GM18858 (cell line): ENCODE results near the gene GTSE1.

Experiments
- ATAC-seq: cut with Tn5 transposase; IDR thresholded peaks from one replicate; pipeline ENCODE4 v1.9.1; 2021; ENCODE audit not compliant: unreplicated experiment

The GTSE1 gene

DNA sequence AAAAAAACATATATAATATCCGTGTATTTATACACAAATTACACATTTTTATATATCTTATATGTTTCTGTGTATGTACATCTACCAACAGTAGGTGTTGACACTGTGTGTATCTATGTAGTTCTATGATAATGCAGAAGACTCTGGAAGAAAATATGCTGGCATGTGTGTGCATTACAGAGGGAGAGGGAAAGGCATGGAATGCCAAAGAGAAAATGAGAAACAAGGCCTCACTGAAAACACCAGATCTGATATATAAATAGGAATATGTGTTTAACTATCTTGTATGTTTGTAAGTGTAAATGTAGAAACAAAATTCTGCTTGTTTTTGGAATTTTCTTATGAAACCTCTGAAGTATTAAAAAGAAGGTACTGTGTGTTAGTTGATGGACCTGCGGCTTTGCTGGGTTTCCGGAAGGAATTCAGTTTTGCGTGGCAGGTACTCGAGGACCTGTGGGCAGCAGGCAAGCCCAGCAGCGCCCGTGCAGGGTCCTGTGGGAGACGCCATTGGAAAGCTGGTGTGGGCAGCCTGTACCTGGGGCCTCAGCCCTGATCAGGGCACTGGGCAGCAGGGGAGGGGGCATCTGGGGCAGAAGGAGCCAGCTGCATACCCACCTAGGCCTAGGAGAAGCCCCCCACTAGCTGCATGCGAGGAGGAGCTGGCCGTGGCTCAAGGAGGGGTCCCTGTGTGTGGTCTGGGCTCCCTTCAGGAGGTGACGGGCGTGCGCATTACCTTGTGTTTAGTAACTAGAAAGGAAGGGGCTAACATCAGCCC lies 31.2 kb downstream of the GTSE1 start:
- no peak for ATAC-seq

DNA sequence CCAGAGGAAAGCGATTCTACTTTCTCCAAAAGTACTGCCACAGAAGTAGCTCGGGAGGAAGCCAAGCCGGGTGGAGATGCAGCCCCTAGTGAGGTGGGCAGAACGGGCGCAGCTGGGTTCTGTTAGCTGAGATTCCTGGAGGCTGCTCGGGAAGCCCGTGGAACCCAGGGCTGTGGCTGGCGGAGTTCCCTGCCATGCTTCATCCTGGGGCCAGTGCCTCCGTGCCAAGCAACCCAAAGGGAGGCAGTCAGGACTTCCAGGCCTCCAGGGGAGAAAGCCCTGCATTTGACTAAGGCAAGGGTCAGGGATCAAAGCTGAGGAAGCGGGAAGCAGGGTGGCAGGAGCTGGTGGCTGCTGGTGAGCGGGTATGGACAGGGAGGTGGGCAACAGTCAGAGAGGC lies 32.1 kb downstream of the GTSE1 start:
- ATAC-seq: no peak

- no peak for ATAC-seq
Observed at GRCh38 chr22:46329616-46330015, 32.9 kb downstream of the GTSE1 start.

DNA sequence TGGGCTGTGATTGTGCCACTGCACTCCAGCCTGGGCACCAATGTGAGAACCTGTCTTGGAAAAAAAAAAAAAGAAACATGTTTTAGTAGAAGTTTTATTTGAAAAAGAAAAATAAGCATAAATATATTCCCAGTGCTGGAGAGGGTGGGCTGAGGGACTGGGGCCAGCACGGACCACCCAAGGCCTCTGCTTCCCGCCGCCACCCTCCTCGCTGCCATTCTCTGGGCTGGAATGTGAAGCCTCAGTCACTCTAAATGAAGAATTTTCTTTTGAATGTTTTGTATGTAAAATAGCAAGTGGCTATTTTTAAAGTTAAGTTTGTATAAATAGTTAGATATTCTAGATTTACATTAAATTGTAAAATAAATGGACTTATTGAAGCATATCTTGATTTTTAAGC lies 33.8 kb downstream of the GTSE1 start:
- no peak for ATAC-seq

GRCh38 chr22:46331496-46331895 lies 34.8 kb downstream of the GTSE1 start:
- ATAC-seq: no peak

DNA sequence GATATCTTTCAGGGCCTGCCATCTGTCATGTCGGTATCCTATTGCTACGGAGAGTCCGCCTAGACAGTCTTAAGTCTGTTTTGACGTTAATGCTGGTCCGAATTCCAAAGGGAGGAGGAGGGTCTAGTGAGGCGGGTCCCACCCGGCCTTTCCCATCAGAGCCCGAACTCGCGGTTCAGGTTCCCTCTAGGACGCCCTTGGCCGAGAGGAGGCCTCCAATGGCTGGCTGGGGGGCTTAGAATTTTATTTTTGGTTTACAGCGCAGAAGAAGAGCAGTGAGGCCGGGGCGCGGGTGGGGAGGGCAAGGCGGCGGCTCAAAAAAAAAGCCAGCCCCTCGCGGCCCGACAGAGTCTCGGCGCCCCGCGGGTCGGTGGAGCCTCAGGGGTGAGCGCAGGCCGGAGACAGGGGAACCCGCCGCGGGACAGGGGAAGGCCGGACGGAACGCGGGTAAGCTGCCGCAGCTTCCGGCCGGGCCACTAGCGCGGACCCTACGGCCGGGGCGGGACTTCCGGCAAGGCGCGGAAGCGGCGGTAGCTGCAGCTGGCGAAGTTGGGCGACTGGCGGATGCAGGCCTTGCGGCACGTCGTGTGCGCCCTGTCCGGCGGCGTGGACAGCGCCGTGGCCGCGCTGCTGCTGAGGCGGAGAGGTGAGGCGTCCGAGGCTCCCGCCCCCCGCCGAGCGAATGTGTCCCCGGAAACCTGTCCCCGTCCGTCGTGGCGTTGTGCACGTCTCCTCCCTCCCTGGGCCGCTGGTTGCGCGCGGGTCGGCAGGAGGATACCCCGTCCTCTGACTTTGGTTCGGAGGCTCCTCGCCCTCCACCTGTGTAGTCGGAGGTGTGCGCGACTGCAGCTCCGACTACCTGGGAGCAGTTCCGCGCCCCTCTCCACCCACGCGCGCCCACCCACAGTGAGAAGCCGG lies 38.8 kb downstream of the GTSE1 start, which contains the start of gene TRMU:
TSS of gene TRMU (plus strand) at position 514 of the 918 bp plus-strand sequence. CDS start at position 565, 51 bp downstream.
- ATAC-seq: peak; percentile 79

DNA sequence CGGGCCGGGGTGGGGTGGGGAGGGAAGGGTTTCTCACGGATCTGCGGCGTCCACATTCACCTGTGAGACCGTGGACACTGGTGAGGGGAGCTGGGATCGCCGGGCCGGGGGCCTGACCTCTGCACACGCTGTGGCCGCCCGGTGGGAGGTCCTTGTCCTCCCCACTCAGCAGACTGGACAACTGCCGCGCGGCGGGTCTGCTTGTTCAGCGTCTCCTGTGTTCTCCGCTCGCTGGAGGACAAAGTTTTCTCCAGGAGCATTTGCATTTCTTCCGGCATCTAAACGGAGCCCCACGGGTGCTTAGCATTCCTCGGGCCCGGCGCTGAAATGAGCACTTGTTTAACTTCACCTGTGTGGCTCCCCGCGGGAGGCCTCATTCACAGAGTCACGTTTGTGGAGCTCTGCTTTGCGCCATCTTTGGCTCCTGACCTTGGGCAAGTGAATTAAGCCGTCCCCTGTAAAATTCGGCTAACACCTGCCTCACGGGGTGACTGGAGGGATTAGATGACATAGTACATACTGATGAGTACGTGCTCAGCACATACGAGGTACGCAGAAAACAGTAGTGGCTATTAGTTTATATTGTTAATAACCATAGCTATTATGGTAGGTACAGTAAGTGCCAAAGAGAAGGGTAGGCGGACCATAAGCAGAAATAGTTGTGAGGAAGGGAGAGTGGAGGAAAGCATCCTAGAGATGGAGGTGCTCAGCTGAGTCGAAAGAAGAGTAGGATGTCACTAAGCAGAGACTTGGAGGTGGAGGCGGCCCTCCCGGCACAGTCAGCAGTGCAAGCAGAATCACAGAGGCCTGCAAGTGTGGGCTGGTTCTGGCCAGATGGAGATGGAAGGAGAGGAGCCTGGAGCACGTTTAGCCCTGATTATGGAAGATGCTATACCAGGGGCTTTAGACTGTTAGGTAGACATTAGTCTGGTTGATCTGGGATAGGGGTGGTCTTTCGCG lies 39.7 kb downstream of the GTSE1 start:
- ATAC-seq: no peak

DNA sequence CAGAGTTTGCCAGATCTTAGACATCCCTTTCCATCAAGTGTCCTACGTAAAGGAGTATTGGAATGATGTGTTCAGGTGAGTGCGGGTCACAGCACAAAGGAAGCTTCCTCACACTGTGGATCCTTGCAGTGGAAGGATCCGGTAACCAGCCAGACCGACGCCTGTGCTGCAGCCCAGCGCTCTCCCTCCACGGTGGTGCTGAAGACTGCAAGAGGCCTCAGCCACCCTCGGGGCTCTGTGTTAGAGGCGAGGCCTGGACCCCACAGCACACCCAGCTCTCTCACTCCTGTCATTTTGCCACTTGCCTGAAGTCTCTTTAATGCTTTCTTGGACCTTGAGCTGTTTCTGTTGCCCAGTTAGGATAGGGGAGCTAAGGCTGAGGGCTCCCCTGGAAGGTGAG lies 41.2 kb downstream of the GTSE1 start:
- no peak for ATAC-seq

DNA sequence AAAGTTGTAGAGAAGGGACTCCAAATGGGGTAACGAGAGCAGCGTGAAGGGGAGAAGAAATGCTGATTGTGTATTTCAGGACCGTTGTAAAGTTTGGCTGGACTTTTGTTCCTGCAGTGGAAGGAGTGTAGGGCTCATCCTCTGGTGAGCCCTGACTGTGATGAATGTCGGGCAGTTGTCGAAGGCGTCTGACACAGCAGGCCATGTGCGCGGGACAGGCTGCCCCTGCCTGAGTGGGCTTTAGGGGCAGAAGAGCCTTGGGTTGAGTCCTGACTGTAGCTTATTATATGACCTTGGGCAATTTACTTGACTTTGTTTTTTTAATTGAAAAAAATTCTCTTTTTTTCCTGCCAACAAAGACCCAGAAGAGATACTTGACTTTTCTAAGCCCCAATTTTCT lies 42.0 kb downstream of the GTSE1 start:
- no peak for ATAC-seq

- no peak for ATAC-seq
Observed at GRCh38 chr22:46339956-46340355, 43.3 kb downstream of the GTSE1 start.

DNA sequence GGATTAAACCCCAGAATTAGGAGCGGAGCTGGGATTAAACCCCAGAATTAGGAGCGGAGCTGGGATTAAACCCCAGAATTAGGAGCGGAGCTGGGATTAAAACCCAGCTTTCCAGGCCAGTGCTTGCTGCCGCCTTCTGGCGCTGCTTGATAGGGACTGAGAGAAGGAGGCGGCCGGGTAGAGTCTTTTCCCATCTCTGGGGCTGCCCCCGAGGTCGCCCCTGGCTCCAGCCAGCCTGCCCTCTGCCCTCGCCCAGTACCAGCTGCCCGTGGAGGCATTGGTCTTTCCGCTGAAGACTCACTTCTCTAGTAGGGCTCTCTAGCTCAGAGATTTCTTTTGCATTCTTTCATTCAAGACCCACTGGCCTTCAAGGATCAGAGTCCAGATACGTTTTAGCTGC lies 44.0 kb downstream of the GTSE1 start:
- ATAC-seq: no peak

GRCh38 chr22:46346680-46347405 lies 50.2 kb downstream of the GTSE1 start:
- ATAC-seq: no peak

DNA sequence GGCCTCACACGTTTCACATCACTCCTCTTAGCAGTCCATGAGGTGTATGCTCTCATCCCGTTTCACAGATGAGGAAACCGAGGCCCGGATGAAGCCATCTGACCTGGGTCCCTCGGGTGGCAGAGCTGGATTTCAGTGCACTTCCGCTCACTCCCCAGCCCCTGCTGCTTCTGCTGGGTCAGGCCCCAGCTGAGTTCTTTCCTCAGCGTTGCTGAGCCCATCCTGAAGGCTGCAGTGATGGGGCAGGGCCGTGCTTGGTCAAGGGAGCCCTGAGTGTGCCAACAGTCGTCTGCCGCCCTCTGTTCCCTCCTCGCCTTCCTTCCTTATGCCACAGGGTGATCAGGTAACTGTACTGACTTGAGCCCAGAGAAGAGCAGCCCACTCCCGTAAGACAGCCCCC lies 51.0 kb downstream of the GTSE1 start:
- no peak for ATAC-seq

DNA sequence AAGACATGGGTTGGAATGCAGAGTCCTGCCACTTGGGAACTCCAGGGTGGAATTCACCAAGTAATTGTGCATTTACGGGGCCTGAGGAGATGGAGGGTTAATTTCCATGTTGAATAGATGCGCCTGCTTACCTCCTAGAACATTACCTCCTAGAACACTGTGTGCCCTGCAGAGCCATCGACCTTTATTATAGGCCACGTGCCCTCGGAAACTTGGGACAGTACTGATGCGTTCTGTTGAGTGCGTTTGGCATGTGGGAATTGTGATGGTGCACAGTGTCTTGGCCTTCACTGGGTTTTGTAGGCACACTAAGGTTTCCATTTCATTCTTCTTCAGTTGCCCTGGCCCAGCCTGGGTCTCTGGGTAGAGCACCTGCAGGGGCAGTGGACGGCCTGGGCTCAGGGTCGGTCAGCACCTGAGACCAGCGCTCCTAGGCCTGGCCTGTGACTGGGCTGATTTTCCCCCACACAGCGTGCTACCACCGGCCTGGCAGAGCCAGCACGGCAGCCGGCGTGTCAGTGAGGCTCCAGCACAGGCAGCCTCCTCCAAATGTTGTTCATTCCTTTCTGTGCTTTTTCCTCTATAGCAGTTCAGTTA lies 51.5 kb downstream of the GTSE1 start:
- ATAC-seq: no peak

DNA sequence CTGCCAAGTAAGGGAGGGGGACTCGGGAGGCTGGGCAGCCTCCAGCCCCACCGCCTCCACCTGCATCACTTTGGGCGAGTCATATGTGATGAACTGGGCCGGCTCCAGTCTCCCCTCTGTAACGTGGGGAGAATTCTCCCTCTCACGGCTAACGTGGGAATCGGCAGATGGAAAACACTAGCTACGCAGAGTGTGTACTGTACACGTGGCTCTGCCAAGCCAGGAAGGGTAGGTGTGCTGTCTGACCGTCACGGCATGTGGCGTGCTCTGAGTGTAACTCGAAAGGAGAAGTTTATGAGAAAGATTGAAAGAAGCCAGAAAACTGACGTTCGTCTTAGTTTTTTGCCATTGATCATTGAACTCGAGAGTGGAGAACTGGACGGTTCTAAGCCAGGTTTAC lies 52.6 kb downstream of the GTSE1 start:
- no peak for ATAC-seq

DNA sequence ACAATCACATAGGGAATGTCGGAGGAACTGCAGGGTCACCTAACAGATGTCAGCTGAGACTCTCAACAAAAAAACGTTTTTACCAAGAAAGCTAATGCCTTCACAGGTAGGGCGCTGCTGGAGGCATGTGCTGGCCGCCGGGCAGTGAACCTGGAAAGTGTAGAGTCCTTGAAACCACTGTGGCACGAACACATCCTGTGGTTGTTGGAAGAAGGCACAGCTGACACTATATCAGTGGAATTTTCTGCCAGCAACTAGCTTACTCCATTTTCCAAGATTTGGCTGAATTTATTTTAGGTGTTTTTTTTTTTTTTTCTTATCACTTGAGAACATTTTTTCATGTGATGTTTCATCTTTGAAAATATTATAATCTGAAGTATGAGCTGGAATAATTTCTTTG lies 53.0 kb downstream of the GTSE1 start:
- ATAC-seq: no peak

- no peak for ATAC-seq
Observed at GRCh38 chr22:46350121-46350520, 53.5 kb downstream of the GTSE1 start.

DNA sequence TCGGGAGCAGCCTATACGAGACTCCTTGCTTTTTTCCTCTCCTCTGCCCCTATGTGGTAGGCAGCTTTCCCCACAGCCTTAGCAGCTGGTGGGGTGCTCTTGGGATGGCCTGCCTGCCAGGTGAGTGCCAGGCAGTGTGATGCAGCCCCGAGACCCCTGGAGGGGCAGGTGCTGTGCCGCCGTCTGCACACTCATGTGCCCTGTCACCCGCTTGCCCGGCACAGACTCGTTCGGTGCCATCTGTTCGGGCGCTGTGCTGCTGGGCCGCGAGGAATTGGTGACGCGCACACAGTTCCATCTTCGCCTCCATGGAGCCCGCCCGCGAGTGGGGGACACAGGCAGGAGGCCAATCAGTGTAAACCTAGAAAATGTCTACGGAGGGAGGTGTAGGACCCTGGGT lies 54.0 kb downstream of the GTSE1 start:
- no peak for ATAC-seq

DNA sequence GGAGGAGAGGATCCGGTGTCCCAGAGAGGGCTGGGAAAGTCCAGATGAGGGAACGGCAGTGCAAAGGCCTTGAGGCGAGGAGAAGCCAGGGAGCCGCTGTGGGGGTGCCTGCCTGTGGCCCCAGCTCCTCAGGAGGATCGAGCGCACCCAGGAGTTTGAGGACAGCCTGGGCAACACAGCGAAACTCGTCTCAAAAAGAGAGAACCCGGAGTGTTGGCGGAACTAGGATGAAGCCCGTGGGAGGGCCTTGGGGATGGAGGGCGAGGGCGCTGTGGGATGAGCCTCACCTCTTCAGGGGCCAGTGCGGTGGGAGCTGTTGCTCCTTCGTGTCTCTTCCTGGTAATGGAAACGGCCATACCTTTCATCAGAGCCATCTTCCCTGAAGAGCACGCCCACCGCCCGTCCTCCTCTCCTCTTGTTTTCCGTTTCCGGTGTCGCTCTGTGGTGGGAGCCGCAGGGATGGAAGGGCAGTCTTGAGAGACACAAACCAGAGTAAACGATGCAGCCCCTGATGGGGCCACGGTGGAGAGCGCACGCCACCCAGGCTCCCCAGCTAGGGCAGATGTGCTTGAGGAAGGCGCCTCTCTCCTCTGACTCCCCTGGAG lies 54.6 kb downstream of the GTSE1 start:
- ATAC-seq: no peak
